HEK293 (cell line): ENCODE measurements around the gene SAE1.

ENCODE experiments used
- KLF16 ChIP-seq: fragments of 450-650 bp; formaldehyde crosslinking; IDR thresholded peaks from 2 replicates; pipeline ENCODE4 v1.5.1; 2017; ENCODE audit warnings: missing biosample characterization, missing genetic modification characterization
- PBX3 ChIP-seq: sonication (generic); formaldehyde crosslinking; IDR thresholded peaks from 2 replicates; pipeline ENCODE4 v1.8.1; 2022; ENCODE audit warnings: mild to moderate bottlenecking, moderate library complexity, missing genetic modification reagents
- SALL2 ChIP-seq: fragments of 450-650 bp; formaldehyde crosslinking; IDR thresholded peaks from 2 replicates; pipeline ENCODE4 v1.5.0; 2017; ENCODE audit warnings: missing biosample characterization, mild to moderate bottlenecking, missing genetic modification characterization, borderline replicate concordance
- SP3 ChIP-seq: fragments of 450-650 bp; formaldehyde crosslinking; IDR thresholded peaks from 2 replicates; pipeline ENCODE4 v1.5.1; 2016; ENCODE audit warnings: missing biosample characterization, missing genetic modification characterization
- ZNF169 ChIP-seq: fragments of 450-650 bp; formaldehyde crosslinking; IDR thresholded peaks from 2 replicates; pipeline ENCODE4 v1.5.1; 2016; ENCODE audit warnings: missing biosample characterization, missing genetic modification characterization
- ZNF175 ChIP-seq: fragments of 450-650 bp; formaldehyde crosslinking; IDR thresholded peaks from 2 replicates; pipeline ENCODE4 v1.5.1; 2016; ENCODE audit warnings: missing biosample characterization, missing genetic modification characterization
- ZNF24 ChIP-seq: fragments of 450-650 bp; formaldehyde crosslinking; IDR thresholded peaks from 2 replicates; pipeline ENCODE4 v1.5.1; 2016; ENCODE audit warnings: missing biosample characterization, missing genetic modification characterization
- ZNF350 ChIP-seq: fragments of 450-650 bp; formaldehyde crosslinking; IDR thresholded peaks from 2 replicates; pipeline ENCODE4 v1.5.0; 2017; ENCODE audit warnings: missing biosample characterization, mild to moderate bottlenecking, missing genetic modification characterization
- ZNF610 ChIP-seq: fragments of 450-650 bp; formaldehyde crosslinking; IDR thresholded peaks from 2 replicates; pipeline ENCODE4 v1.5.1; 2016; ENCODE audit warnings: missing biosample characterization, missing genetic modification characterization, borderline replicate concordance
- ZNF785 ChIP-seq: fragments of 450-650 bp; formaldehyde crosslinking; IDR thresholded peaks from 2 replicates; pipeline ENCODE4 v1.5.1; 2016; ENCODE audit warnings: missing biosample characterization, missing genetic modification characterization
- TF ChIP-seq, protein P1 (sequence below): fragments of 450-650 bp; formaldehyde crosslinking; IDR thresholded peaks from 2 replicates; pipeline ENCODE4 v1.5.1; 2016; ENCODE audit warnings: missing biosample characterization, missing genetic modification characterization
- TF ChIP-seq, protein P2 (sequence below): fragments of 450-650 bp; formaldehyde crosslinking; IDR thresholded peaks from 2 replicates; pipeline ENCODE4 v1.5.1; 2016; ENCODE audit warnings: missing biosample characterization, missing genetic modification characterization
- TF ChIP-seq, protein P3 (sequence below): fragments of 450-650 bp; formaldehyde crosslinking; IDR thresholded peaks from 2 replicates; pipeline ENCODE4 v1.5.1; 2016; ENCODE audit warnings: missing biosample characterization, missing genetic modification characterization
- TF ChIP-seq, protein P4 (sequence below): fragments of 450-650 bp; formaldehyde crosslinking; IDR thresholded peaks from 2 replicates; pipeline ENCODE4 v1.5.1; 2016; ENCODE audit warnings: missing biosample characterization, missing genetic modification characterization, borderline replicate concordance

DNA sequence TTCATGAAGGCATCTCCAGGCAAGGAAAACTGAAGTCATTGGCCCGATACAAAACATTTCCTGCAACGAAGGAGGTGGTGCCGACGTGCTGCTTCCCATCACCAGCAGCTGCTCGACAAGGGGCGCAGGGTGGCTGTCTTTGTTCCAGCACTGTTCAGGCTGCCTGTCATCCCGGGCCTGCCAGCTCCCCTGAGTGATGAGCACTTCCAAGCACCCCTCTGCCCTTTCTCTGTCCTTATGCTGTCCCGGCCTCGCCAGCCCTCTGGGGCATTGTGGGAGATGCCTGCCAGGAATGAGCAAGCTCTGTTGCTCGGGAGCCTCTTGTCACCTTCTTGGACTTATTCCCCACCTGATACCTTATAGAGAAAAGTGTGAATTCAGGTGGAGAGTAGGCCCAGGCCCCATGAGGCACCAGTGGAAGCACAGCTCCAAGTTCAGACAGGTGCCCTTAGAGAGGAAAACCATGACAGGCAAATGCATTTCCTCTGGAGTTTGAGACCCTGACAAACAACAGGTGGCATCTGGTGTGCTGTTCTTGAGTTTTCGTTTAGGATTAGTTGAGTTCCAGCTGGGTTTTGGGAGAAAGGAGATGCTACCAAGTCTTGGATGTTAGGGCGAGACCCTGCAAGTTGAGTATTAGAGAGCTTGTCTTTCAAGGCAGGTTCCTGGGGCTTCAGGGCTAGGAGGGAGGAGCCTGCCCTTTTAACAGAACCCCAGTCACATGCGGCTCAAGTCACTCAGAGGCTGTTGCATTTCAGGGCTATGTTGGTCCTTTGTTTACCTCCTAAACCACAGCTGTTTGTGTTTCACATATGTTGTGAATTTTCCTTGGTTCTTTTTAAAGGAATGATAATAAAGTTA is 78.9 kb downstream of the SAE1 start:
- TF ChIP-seq ZNF175: no peak
- no peak for TF ChIP-seq SALL2 (tag by site-specific recombination)
- no peak for TF ChIP-seq ZNF24
- TF ChIP-seq, protein P1, sequence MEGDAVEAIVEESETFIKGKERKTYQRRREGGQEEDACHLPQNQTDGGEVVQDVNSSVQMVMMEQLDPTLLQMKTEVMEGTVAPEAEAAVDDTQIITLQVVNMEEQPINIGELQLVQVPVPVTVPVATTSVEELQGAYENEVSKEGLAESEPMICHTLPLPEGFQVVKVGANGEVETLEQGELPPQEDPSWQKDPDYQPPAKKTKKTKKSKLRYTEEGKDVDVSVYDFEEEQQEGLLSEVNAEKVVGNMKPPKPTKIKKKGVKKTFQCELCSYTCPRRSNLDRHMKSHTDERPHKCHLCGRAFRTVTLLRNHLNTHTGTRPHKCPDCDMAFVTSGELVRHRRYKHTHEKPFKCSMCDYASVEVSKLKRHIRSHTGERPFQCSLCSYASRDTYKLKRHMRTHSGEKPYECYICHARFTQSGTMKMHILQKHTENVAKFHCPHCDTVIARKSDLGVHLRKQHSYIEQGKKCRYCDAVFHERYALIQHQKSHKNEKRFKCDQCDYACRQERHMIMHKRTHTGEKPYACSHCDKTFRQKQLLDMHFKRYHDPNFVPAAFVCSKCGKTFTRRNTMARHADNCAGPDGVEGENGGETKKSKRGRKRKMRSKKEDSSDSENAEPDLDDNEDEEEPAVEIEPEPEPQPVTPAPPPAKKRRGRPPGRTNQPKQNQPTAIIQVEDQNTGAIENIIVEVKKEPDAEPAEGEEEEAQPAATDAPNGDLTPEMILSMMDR: no peak
- no peak for TF ChIP-seq ZNF610 (tag by site-specific recombination)
- TF ChIP-seq SP3: no peak
- TF ChIP-seq, protein P2, sequence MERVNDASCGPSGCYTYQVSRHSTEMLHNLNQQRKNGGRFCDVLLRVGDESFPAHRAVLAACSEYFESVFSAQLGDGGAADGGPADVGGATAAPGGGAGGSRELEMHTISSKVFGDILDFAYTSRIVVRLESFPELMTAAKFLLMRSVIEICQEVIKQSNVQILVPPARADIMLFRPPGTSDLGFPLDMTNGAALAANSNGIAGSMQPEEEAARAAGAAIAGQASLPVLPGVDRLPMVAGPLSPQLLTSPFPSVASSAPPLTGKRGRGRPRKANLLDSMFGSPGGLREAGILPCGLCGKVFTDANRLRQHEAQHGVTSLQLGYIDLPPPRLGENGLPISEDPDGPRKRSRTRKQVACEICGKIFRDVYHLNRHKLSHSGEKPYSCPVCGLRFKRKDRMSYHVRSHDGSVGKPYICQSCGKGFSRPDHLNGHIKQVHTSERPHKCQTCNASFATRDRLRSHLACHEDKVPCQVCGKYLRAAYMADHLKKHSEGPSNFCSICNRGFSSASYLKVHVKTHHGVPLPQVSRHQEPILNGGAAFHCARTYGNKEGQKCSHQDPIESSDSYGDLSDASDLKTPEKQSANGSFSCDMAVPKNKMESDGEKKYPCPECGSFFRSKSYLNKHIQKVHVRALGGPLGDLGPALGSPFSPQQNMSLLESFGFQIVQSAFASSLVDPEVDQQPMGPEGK (tag by site-specific recombination): no peak
- no peak for TF ChIP-seq ZNF169 (tag by site-specific recombination)
- TF ChIP-seq, protein P3, sequence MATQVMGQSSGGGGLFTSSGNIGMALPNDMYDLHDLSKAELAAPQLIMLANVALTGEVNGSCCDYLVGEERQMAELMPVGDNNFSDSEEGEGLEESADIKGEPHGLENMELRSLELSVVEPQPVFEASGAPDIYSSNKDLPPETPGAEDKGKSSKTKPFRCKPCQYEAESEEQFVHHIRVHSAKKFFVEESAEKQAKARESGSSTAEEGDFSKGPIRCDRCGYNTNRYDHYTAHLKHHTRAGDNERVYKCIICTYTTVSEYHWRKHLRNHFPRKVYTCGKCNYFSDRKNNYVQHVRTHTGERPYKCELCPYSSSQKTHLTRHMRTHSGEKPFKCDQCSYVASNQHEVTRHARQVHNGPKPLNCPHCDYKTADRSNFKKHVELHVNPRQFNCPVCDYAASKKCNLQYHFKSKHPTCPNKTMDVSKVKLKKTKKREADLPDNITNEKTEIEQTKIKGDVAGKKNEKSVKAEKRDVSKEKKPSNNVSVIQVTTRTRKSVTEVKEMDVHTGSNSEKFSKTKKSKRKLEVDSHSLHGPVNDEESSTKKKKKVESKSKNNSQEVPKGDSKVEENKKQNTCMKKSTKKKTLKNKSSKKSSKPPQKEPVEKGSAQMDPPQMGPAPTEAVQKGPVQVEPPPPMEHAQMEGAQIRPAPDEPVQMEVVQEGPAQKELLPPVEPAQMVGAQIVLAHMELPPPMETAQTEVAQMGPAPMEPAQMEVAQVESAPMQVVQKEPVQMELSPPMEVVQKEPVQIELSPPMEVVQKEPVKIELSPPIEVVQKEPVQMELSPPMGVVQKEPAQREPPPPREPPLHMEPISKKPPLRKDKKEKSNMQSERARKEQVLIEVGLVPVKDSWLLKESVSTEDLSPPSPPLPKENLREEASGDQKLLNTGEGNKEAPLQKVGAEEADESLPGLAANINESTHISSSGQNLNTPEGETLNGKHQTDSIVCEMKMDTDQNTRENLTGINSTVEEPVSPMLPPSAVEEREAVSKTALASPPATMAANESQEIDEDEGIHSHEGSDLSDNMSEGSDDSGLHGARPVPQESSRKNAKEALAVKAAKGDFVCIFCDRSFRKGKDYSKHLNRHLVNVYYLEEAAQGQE: no peak
- TF ChIP-seq, protein P4, sequence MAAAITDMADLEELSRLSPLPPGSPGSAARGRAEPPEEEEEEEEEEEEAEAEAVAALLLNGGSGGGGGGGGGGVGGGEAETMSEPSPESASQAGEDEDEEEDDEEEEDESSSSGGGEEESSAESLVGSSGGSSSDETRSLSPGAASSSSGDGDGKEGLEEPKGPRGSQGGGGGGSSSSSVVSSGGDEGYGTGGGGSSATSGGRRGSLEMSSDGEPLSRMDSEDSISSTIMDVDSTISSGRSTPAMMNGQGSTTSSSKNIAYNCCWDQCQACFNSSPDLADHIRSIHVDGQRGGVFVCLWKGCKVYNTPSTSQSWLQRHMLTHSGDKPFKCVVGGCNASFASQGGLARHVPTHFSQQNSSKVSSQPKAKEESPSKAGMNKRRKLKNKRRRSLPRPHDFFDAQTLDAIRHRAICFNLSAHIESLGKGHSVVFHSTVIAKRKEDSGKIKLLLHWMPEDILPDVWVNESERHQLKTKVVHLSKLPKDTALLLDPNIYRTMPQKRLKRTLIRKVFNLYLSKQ (tag by site-specific recombination): no peak
- TF ChIP-seq ZNF350 (tag by site-specific recombination): no peak
- no peak for TF ChIP-seq KLF16 (tag by site-specific recombination)
- no peak for TF ChIP-seq PBX3 (CRISPR knock-in tag)
- no peak for TF ChIP-seq ZNF785 (tag by site-specific recombination)
